ENCODE measurements around the gene SP7.

Gene SP7

DNA sequence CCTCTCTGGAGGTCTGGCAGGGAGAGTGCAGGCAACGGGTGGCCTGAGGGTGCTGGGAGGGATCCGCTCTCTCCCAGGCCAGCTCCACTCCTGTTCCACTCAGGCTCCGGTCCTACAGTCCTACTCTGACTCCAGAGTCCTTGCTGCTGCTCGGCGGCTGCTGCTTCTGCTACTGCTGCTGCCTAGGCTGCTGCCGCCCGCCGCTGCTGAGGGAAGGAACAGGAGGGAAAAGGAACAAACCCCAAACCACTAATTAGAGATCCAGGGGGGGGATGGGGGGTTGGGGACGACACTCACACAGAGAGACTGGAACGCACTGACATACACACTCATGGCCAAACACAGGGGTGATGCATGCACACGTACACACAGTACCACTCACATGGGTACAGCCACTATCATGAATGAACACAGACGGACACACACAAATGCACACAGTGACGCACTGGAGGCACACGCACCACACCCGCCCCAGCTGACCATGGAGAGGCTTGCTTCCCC, at the start of gene SP7:
Gene SP7 (minus strand): TSS at position 174 of the 501 bp plus-strand sequence. CDS start 708 bp downstream, outside the sequence.
- no peak within 1 kb of the TSS for H3K27ac ChIP-seq
- TF ChIP-seq, protein P1, sequence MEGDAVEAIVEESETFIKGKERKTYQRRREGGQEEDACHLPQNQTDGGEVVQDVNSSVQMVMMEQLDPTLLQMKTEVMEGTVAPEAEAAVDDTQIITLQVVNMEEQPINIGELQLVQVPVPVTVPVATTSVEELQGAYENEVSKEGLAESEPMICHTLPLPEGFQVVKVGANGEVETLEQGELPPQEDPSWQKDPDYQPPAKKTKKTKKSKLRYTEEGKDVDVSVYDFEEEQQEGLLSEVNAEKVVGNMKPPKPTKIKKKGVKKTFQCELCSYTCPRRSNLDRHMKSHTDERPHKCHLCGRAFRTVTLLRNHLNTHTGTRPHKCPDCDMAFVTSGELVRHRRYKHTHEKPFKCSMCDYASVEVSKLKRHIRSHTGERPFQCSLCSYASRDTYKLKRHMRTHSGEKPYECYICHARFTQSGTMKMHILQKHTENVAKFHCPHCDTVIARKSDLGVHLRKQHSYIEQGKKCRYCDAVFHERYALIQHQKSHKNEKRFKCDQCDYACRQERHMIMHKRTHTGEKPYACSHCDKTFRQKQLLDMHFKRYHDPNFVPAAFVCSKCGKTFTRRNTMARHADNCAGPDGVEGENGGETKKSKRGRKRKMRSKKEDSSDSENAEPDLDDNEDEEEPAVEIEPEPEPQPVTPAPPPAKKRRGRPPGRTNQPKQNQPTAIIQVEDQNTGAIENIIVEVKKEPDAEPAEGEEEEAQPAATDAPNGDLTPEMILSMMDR (IDR thresholded peaks at IDR 0.05): no peak
- TF ChIP-seq ZFX (IDR thresholded peaks at IDR 0.05; ENCODE audit: borderline replicate concordance): no peak

DNA sequence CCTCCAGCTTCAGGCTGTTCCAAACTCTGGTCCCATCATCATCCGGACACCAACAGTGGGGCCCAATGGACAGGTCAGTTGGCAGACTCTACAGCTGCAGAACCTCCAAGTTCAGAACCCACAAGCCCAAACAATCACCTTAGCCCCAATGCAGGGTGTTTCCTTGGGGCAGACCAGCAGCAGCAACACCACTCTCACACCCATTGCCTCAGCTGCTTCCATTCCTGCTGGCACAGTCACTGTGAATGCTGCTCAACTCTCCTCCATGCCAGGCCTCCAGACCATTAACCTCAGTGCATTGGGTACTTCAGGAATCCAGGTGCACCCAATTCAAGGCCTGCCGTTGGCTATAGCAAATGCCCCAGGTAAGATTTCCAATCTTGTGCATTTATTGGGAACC, 47.1 kb upstream of the SP7 start:
- TF ChIP-seq ZFX (IDR thresholded peaks at IDR 0.05; ENCODE audit: borderline replicate concordance): no peak
- TF ChIP-seq, protein P1 (IDR thresholded peaks at IDR 0.05): no peak
- H3K27ac ChIP-seq: no peak overlapping the region

DNA sequence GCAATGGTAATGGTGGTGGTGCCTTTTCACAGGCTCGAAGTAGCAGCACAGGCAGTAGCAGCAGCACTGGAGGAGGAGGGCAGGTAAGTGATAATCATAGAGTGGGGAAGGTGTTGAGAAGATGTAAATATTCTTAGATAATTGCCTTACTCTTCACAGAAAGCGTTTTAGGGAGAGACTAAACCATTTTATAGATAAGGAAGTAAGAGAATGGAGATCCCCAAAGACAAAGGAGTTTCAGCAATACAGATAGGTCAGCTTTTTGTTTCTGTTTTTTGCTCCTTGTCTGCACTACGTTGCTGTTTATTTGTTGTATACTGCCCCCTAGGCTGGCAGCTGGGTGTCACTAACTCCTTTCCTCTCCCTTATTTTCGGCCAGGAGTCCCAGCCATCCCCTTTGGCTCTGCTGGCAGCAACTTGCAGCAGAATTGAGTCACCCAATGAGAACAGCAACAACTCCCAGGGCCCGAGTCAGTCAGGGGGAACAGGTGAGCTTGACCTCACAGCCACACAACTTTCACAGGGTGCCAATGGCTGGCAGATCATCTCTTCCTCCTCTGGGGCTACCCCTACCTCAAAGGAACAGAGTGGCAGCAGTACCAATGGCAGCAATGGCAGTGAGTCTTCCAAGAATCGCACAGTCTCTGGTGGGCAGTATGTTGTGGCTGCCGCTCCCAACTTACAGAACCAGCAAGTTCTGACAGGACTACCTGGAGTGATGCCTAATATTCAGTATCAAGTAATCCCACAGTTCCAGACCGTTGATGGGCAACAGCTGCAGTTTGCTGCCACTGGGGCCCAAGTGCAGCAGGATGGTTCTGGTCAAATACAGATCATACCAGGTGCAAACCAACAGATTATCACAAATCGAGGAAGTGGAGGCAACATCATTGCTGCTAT, 45.8 kb upstream of the SP7 start:
- H3K27ac ChIP-seq: peak overlapping the region; percentile 97

DNA sequence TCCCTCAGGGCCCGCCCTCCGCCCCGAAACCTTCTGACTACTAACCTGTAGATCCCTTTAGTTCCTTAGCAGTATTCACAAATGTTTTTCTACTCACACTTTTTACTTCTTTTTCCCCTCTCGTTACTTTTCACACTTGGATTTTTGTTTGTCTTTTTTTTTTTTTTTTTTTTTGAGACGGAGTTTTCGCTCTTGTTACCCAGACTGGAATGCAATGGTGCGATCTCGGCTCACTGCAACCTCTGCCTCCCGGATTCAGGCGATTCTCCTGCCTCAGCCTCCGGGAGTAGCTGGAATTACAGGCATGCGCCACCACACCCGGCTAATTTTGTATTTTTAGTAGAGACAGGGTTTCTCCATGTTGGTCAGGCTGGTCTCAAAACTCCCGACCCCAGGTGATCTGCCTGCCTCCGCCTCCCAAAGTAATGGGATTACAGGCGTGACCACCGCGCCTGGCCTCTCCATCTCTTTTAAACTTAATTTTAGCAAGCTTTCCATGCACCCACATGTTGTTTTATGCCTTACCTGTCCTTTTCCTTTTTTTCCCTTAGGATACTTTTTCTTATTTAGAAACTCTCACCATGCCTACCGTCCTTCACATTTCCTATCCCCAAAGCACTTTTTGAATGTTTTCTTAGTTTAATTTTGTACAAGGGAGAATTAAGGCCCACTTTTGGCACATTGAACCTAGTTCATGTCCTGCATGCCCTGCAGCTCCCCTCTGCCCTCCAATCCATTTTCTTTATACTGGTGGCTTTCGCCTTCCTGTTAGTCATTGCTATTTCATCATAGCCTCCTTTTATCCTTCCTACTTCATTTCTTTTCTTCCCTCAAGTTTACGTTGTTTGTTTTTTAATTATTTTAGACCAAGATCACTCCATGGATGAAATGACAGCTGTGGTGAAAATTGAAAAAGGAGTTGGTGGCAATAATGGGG, 44.9 kb upstream of the SP7 start:
- TF ChIP-seq, protein P1 (IDR thresholded peaks at IDR 0.05): no peak
- no peak for TF ChIP-seq ZFX (IDR thresholded peaks at IDR 0.05; ENCODE audit: borderline replicate concordance)
- peak overlapping the region; percentile 97 for H3K27ac ChIP-seq

More for the DNA sequence above, 45.8 kb upstream of the SP7 start:
- TF ChIP-seq ZFX (IDR thresholded peaks at IDR 0.05; ENCODE audit: borderline replicate concordance): no peak
- TF ChIP-seq, protein P1 (IDR thresholded peaks at IDR 0.05): peak; percentile 62

DNA sequence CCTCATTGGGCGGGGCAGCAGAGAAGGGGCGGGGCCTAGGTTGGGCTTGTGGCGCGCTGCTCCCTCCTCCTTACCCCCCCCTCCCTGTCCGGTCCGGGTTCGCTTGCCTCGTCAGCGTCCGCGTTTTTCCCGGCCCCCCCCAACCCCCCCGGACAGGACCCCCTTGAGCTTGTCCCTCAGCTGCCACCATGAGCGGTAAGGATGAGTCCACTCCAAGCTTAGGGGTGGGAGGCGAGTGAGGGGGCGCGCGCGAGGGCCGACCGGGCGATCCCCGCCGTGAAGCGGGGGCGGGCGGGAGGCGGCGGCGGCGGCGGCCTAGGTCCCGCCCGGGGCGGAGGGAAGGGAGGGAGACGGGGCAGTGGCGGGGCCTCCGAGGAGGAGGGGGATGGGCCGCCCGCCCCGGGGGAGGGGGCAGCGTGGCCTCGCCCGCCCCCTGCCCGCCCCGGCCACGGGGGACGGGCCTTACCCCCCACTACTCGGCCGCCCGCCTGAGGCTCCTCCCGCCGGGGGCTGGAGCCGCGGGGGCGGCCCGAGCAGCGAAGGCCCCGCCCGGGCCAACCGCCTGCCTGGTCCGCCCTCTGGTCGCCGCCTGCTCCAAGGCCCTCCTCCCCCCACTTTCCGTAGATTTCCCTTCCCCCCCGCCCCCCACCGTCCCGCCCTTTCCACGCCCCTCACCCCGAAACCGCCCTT, 44.1 kb upstream of the SP7 start, which contains the start of gene SP1:
Gene SP1 (plus strand): TSS at position 73 of the 690 bp plus-strand sequence. CDS start 116 bp downstream, at position 189.
- H3K27ac ChIP-seq: peak within 1 kb of the TSS; percentile 97
- TF ChIP-seq, protein P1 (IDR thresholded peaks at IDR 0.05): no peak

DNA sequence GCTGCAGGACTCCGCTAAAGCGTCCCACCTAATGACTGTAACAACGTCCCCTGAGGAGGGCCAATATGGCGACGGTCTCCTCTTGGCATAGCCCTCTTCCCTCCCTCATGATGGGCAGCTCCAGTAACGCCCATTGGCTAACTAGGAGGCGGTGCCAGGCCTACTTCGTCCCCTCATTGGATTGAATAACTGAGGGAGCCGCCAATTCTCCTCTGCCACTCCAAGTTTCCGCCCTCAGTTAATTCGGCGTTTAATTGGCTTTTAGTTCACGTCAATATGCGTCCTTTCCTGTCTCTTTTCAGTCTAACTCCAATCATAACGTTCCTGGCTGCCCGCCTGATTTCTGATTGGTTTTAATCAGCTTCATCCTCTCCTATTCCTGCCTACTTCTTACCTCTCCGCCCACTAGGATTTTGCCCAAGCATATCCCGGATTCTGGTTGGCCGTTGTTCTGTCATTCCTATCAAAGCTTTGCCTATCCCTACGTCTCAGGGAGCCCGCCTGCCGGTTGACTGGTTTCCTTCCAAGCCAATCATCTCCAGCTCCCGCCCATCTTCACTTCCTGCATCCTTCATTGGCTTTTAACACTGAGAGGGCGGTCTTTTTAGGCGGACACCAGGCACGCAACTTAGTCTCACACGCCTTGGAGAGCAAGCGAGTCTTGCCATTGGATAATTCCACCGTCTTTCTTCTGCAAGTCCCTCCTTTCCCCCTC, 43.4 kb upstream of the SP7 start:
- peak overlapping the region; percentile 97 for H3K27ac ChIP-seq
- no peak for TF ChIP-seq ZFX (IDR thresholded peaks at IDR 0.05; ENCODE audit: borderline replicate concordance)
- TF ChIP-seq, protein P1 (IDR thresholded peaks at IDR 0.05): no peak

Measured in 22Rv1 (cell line).